Liver (tissue), 9 donors: ENCODE data around the gene NMB. TPM values are rescaled to one million over a fixed set of nuclear protein-coding genes. Genes with fewer than 3 reads are reported as not detected.

Source experiments
- DNase-seq: peaks from one replicate; pipeline ENCODE4 v3.0.0-alpha.2; 2017; ENCODE audit warnings: low spot score
- H3K27ac ChIP-seq, 2 donors: one replicate each; pipeline ENCODE4 v1.7.0; 2013; ENCODE audit warnings: inconsistent platforms in 2 of 2, low read length in 2 of 2, control low read depth in 1 of 2, low read depth in 1 of 2, mild to moderate bottlenecking in 1 of 2
- H3K27me3 ChIP-seq, 4 donors: one replicate each; pipeline versions ENCODE4 v1.6.1 to v1.7.0; 2013; ENCODE audit warnings: low read length in 3 of 4, inconsistent platforms in 1 of 4, mild to moderate bottlenecking in 1 of 4, moderate library complexity in 1 of 4; ENCODE audit not compliant: control insufficient read depth in 4 of 4, insufficient read depth in 4 of 4
- H3K36me3 ChIP-seq, 4 donors: one replicate each; pipeline versions ENCODE4 v1.6.1 to v1.7.0; 2013; ENCODE audit warnings: low read length in 3 of 4, mild to moderate bottlenecking in 3 of 4, low read depth in 1 of 4, moderate library complexity in 1 of 4; ENCODE audit not compliant: control insufficient read depth in 4 of 4, insufficient read depth in 3 of 4
- H3K4me1 ChIP-seq, 4 donors: one replicate each; pipeline versions ENCODE4 v1.6.1 to v1.7.0; 2013; ENCODE audit warnings: low read length in 3 of 4, mild to moderate bottlenecking in 3 of 4, moderate library complexity in 1 of 4; ENCODE audit not compliant: control insufficient read depth in 4 of 4, insufficient read depth in 4 of 4
- H3K4me3 ChIP-seq, 3 donors: one replicate each; pipeline versions ENCODE4 v1.6.1 to v1.7.0; 2013; ENCODE audit warnings: low read length in 3 of 3, control low read depth in 1 of 3, low read depth in 1 of 3, mild to moderate bottlenecking in 1 of 3
- H3K9ac ChIP-seq, 2 donors: one replicate each; pipeline ENCODE4 v1.7.0; 2013; ENCODE audit warnings: low read length in 2 of 2, mild to moderate bottlenecking in 2 of 2, moderate library complexity in 2 of 2, control low read depth in 1 of 2, low read depth in 1 of 2
- H3K9me3 ChIP-seq, 4 donors: one replicate each; pipeline versions ENCODE4 v1.6.1 to v1.7.0; 2013; ENCODE audit warnings: low read length in 3 of 4; ENCODE audit not compliant: control insufficient read depth in 4 of 4
- CTCF ChIP-seq: fragments of 150-350 bp; IDR thresholded peaks from 2 replicates; pipeline ENCODE4 v1.5.1; 2017; ENCODE audit warnings: improper control_type of control experiment, low read depth, low read length; ENCODE audit not compliant: missing input control
- EGR1 ChIP-seq, 2 donors: IDR thresholded peaks; 2 replicates each; pipeline ENCODE4 v1.6.1; 2016 to 2018; ENCODE audit warnings: antibody characterized with exemption in 2 of 2, low read depth in 2 of 2
- FOXA1 ChIP-seq: IDR thresholded peaks from 2 replicates; pipeline ENCODE4 v1.6.1; 2016; ENCODE audit warnings: antibody characterized with exemption
- FOXA2 ChIP-seq: IDR thresholded peaks from 2 replicates; pipeline ENCODE4 v1.6.1; 2016; ENCODE audit warnings: antibody characterized with exemption
- GABPA ChIP-seq, 2 donors: IDR thresholded peaks in 1 of 2; conservative IDR thresholded peaks in 1 of 2; 2 replicates each; pipeline ENCODE4 v1.6.1; 2016; ENCODE audit warnings: antibody characterized with exemption in 2 of 2, mild to moderate bottlenecking in 1 of 2, moderate library complexity in 1 of 2
- HNF4A ChIP-seq, 2 donors: conservative IDR thresholded peaks; 2 replicates each; pipeline ENCODE4 v1.6.1; 2016; ENCODE audit warnings: antibody characterized with exemption in 2 of 2, mild to moderate bottlenecking in 2 of 2
- HNF4G ChIP-seq: IDR thresholded peaks from 2 replicates; pipeline ENCODE4 v1.6.1; 2016; ENCODE audit warnings: antibody characterized with exemption
- MAX ChIP-seq: IDR thresholded peaks from 2 replicates; pipeline ENCODE4 v1.6.1; 2016; ENCODE audit warnings: antibody characterized with exemption
- NR2F2 ChIP-seq: IDR thresholded peaks from 2 replicates; pipeline ENCODE4 v1.6.1; 2016; ENCODE audit warnings: antibody characterized with exemption
- RAD21 ChIP-seq, 2 donors: IDR thresholded peaks; 2 replicates each; pipeline ENCODE4 v1.6.1; 2016; ENCODE audit warnings: antibody characterized with exemption in 2 of 2, mild to moderate bottlenecking in 2 of 2
- REST ChIP-seq: IDR thresholded peaks from 2 replicates; pipeline ENCODE4 v1.6.1; 2016; ENCODE audit warnings: antibody characterized with exemption, mild to moderate bottlenecking
- RXRA ChIP-seq, 2 donors: IDR thresholded peaks; 2 replicates each; pipeline ENCODE4 v1.6.1; 2017 to 2018; ENCODE audit warnings: antibody characterized with exemption in 2 of 2, mild to moderate bottlenecking in 1 of 2
- TAF1 ChIP-seq: conservative IDR thresholded peaks from 2 replicates; pipeline ENCODE4 v1.6.1; 2016; ENCODE audit warnings: antibody characterized with exemption, mild to moderate bottlenecking
- YY1 ChIP-seq: IDR thresholded peaks from 2 replicates; pipeline ENCODE4 v1.6.1; 2016; ENCODE audit warnings: antibody characterized with exemption, mild to moderate bottlenecking
- ZBTB33 ChIP-seq: IDR thresholded peaks from 2 replicates; pipeline ENCODE4 v1.6.1; 2016; ENCODE audit warnings: antibody characterized with exemption
- WGBS: extraction: QIAGEN DNeasy Blood & Tissue Kit; methylation state at CpG from one replicate; pipeline ENCODE4 v1.1.7; 2013; 5-methylcytosine and 5-hydroxymethylcytosine counted together
- polyA plus RNA-seq, 2 donors: library from polyadenylated mRNA; stranded (reverse) in 1 of 2; unstranded in 1 of 2; fragments of 200-250 nt in 1 of 2; fragments of >200 nt in 1 of 2; fragmentation: Nextera tagmentation in 1 of 2; extraction: Ambion mirVana in 1 of 2; gene quantifications; one replicate each; pipeline versions ENCODE4 v1.2.1 to v1.2.3, GENCODE V29; 2013 to 2015
- total RNA-seq, 2 donors: library from RNA; depleted of rRNA; stranded (reverse); fragments of >200 nt; gene quantifications; one replicate each; pipeline ENCODE4 v1.2.3, GENCODE V29; 2014
- donor health status: healthy.
- donor health status: healthy.
- donor health status: healthy.
- donor health status: healthy.
- donor health status: healthy.

The NMB gene
- total and polyA plus RNA-seq, 4 donors, result 0.59 to 1.8 (median 1.1) TPM

GRCh38 chr15:84671211-84671610 is 13.2 kb upstream of the NMB start (continued):
- TF ChIP-seq ZBTB33 (no peak), MAX (no peak), RAD21 (IDR thresholded peaks at IDR 0.05) (no peak), EGR1 (IDR thresholded peaks at IDR 0.05; ENCODE audit: low read depth in 2 of 2) (no peak)

GRCh38 chr15:84669726-84670125 is 11.7 kb upstream of the NMB start:
- Histone ChIP-seq H3K9me3 (no peaks in the 10 kb centered on the region), H3K4me3 (no peak overlapping the region), H3K27me3 (no peaks in the 10 kb centered on the region), H3K4me1 (peaks cover 0 to 10% (median 7%) of the 10 kb centered on the region in 4 donors), H3K27ac (no peak overlapping the region), H3K9ac (no peak overlapping the region), H3K36me3 (peaks cover 5 to 34% (median 16%) of the 10 kb centered on the region in 4 donors)
- no peak for DNase-seq
- no peak for TF ChIP-seq HNF4G
- no peak for TF ChIP-seq RAD21 (IDR thresholded peaks at IDR 0.05)
- TF ChIP-seq YY1, result no peak
- TF ChIP-seq REST, result no peak
- no peak for TF ChIP-seq EGR1 (IDR thresholded peaks at IDR 0.05; ENCODE audit: low read depth in 2 of 2)
- TF ChIP-seq FOXA2, result no peak
- no peak for TF ChIP-seq FOXA1
- TF ChIP-seq RXRA (IDR thresholded peaks at IDR 0.05), result no peak
- no peak for TF ChIP-seq TAF1
- no peak for TF ChIP-seq HNF4A (conservative IDR thresholded peaks at IDR 0.05)
- TF ChIP-seq NR2F2, result no peak
- no peak for TF ChIP-seq GABPA (IDR thresholded peaks at IDR 0.05 in 1 of 2, conservative IDR thresholded peaks at IDR 0.05 in 1 of 2)
- no peak for TF ChIP-seq CTCF
- WGBS, result 93% methylated on average over 8 of the region's 8 CpGs
